ENCODE results near the gene DLX3. TPM values are rescaled to one million over a fixed set of nuclear protein-coding genes. Genes with fewer than 3 reads are reported as not detected.

The DLX3 gene
- total and polyA plus RNA-seq, 4 donors, result not detected

- no peak for DNase-seq (ENCODE audit: low spot score)
- no peak for TF ChIP-seq HNF4A (conservative IDR thresholded peaks at IDR 0.05)
- no peak for TF ChIP-seq HNF4G (IDR thresholded peaks at IDR 0.05)
- TF ChIP-seq NR2F2 (IDR thresholded peaks at IDR 0.05), result no peak
- TF ChIP-seq RXRA (IDR thresholded peaks at IDR 0.05), result no peak
- no peak for TF ChIP-seq RAD21 (IDR thresholded peaks at IDR 0.05)
- Histone ChIP-seq H3K27me3 (ENCODE audit: control insufficient read depth in 4 of 4, insufficient read depth in 4 of 4, low read length in 3 of 4) (peaks cover 3 to 22% (median 11%) of the 10 kb centered on the region in 4 donors), H3K4me1 (ENCODE audit: control insufficient read depth in 4 of 4, insufficient read depth in 4 of 4, low read length in 3 of 4) (peaks cover 11 to 46% (median 26%) of the 10 kb centered on the region in 4 donors), H3K36me3 (ENCODE audit: control insufficient read depth in 4 of 4, insufficient read depth in 3 of 4, low read depth in 1 of 4, low read length in 3 of 4) (no peaks in the 10 kb centered on the region), H3K9me3 (ENCODE audit: control insufficient read depth in 4 of 4, low read length in 3 of 4) (no peaks in the 10 kb centered on the region), H3K9ac (ENCODE audit: low read depth in 1 of 2, low read length in 2 of 2) (no peak overlapping the region), H3K27ac (ENCODE audit: low read depth in 1 of 2, low read length in 2 of 2) (no peak overlapping the region), H3K4me3 (ENCODE audit: low read depth in 1 of 3, low read length in 3 of 3) (peak overlapping the region in 1 of 3 donors; percentile 50)
- WGBS, result 8% methylated on average over 50 of the region's 50 CpGs
These were observed 654 bp downstream of the DLX3 start for GRCh38 chr17:49994085-49995054.

GRCh38 chr17:49993423-49994060 lies 1.5 kb downstream of the DLX3 start:
- peak overlapping the region in 2 of 3 donors; percentile 27 to 50 for H3K4me3 ChIP-seq (ENCODE audit: low read depth in 1 of 3, low read length in 3 of 3)
- H3K9ac ChIP-seq (ENCODE audit: low read depth in 1 of 2, low read length in 2 of 2), result no peak overlapping the region
- H3K9me3 ChIP-seq (ENCODE audit: control insufficient read depth in 4 of 4, low read length in 3 of 4), result no peaks in the 10 kb centered on the region
- WGBS, result 2% methylated on average over 77 of the region's 77 CpGs
- H3K27ac ChIP-seq (ENCODE audit: low read depth in 1 of 2, low read length in 2 of 2), result no peak overlapping the region
- H3K36me3 ChIP-seq (ENCODE audit: control insufficient read depth in 4 of 4, insufficient read depth in 3 of 4, low read depth in 1 of 4, low read length in 3 of 4), result no peaks in the 10 kb centered on the region
- DNase-seq (ENCODE audit: low spot score), result no peak
- H3K27me3 ChIP-seq (ENCODE audit: control insufficient read depth in 4 of 4, insufficient read depth in 4 of 4, low read length in 3 of 4), result peaks cover 3 to 25% (median 12%) of the 10 kb centered on the region in 4 donors
- peaks cover 11 to 46% (median 26%) of the 10 kb centered on the region in 4 donors for H3K4me1 ChIP-seq (ENCODE audit: control insufficient read depth in 4 of 4, insufficient read depth in 4 of 4, low read length in 3 of 4)
- TF ChIP-seq ATF3 (IDR thresholded peaks at IDR 0.05), result no peak
- TF ChIP-seq, protein P1, sequence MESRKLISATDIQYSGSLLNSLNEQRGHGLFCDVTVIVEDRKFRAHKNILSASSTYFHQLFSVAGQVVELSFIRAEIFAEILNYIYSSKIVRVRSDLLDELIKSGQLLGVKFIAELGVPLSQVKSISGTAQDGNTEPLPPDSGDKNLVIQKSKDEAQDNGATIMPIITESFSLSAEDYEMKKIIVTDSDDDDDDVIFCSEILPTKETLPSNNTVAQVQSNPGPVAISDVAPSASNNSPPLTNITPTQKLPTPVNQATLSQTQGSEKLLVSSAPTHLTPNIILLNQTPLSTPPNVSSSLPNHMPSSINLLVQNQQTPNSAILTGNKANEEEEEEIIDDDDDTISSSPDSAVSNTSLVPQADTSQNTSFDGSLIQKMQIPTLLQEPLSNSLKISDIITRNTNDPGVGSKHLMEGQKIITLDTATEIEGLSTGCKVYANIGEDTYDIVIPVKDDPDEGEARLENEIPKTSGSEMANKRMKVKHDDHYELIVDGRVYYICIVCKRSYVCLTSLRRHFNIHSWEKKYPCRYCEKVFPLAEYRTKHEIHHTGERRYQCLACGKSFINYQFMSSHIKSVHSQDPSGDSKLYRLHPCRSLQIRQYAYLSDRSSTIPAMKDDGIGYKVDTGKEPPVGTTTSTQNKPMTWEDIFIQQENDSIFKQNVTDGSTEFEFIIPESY (IDR thresholded peaks at IDR 0.05), result no peak
- no peak for TF ChIP-seq HNF4A (conservative IDR thresholded peaks at IDR 0.05)
- TF ChIP-seq RAD21 (IDR thresholded peaks at IDR 0.05), result no peak

- Histone ChIP-seq H3K9ac (ENCODE audit: low read depth in 1 of 2, low read length in 2 of 2) (no peak overlapping the region), H3K9me3 (ENCODE audit: control insufficient read depth in 4 of 4, low read length in 3 of 4) (no peaks in the 10 kb centered on the region), H3K4me3 (ENCODE audit: low read depth in 1 of 3, low read length in 3 of 3) (peak overlapping the region in 1 of 3 donors; percentile 50), H3K4me1 (ENCODE audit: control insufficient read depth in 4 of 4, insufficient read depth in 4 of 4, low read length in 3 of 4) (peaks cover 11 to 42% (median 24%) of the 10 kb centered on the region in 4 donors), H3K27ac (ENCODE audit: low read depth in 1 of 2, low read length in 2 of 2) (no peak overlapping the region), H3K36me3 (ENCODE audit: control insufficient read depth in 4 of 4, insufficient read depth in 3 of 4, low read depth in 1 of 4, low read length in 3 of 4) (no peaks in the 10 kb centered on the region), H3K27me3 (ENCODE audit: control insufficient read depth in 4 of 4, insufficient read depth in 4 of 4, low read length in 3 of 4) (peaks cover 3 to 24% (median 14%) of the 10 kb centered on the region in 4 donors)
- DNase-seq (ENCODE audit: low spot score), result no peak
- TF ChIP-seq HNF4A (conservative IDR thresholded peaks at IDR 0.05) (no peak), RAD21 (IDR thresholded peaks at IDR 0.05) (no peak), MAX (IDR thresholded peaks at IDR 0.05) (no peak), SP1 (IDR thresholded peaks at IDR 0.05) (no peak)
- TF ChIP-seq, protein P1 (IDR thresholded peaks at IDR 0.05), result no peak
- WGBS, result 20% methylated on average over 23 of the region's 23 CpGs
These were observed 2.0 kb downstream of the DLX3 start for GRCh38 chr17:49992933-49993422.
